ENCODE measurements around the gene HDAC1. TPM values are rescaled to one million over a fixed set of nuclear protein-coding genes. Genes with fewer than 3 reads are reported as not detected.

HDAC1 gene
- total and polyA plus RNA-seq, 11 donors = 20.0 to 46.6 (median 29.3) TPM

DNA sequence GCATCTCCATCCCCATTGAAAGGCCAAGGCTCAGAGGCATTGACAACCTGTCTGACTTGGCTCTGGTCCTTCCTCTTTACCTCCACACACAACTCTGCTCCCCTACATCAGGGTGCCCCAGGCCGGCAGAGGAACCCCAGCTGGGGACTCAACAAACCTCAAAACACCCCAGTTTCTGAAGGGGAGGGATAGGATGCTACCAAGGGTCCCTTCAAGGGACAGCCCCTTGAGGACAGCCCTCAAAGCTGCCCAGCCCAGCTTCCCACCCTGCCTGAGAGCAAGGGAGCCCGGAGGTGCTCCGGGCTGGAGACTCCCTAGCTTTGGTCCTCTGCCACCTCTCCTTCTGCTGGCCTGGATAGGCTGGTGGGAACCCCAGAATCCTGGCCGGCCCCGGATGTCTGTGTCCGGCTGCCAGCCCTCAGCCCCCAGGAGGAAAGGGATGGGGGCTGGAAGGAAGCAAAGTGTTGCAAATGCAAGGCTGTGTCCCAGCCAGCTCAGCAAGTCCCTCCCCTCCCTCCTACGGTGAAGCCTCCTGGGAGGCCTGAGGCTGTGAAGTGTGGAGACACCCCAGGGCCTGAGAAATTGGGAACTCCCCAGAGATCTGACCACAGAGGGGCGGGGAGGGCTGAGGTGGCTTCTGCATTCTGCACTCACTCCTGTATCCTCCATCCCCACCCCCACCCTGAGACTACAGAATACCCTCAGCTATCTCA, 45.2 kb downstream of the HDAC1 start:
- no peaks in the 10 kb centered on the region for H3K9me3 ChIP-seq
- H3K27ac ChIP-seq = peak overlapping the region in 11 of 12 donors; percentile 41 to 91 (median 73)
- ATAC-seq (peak; percentile 20 to 42 (median 38)), DNase-seq (peak in 4 of 5 donors; percentile 38 to 70 (median 64))
- H3K27me3 ChIP-seq = peaks cover 0 to 5% (median 0%) of the 10 kb centered on the region in 9 donors
- peak overlapping the region in 2 of 12 donors; percentile 70 to 93 for H3K4me3 ChIP-seq
- WGBS, 4 donors = 51 to 63% (median 52%) methylated on average over 5 to 8 of the region's 8 CpGs
- no peak for TF ChIP-seq CTCF (IDR thresholded peaks at IDR 0.05)
- H3K36me3 ChIP-seq = peaks cover 0 to 23% (median 14%) of the 10 kb centered on the region in 9 donors
- H3K4me1 ChIP-seq = peaks cover 5 to 59% (median 22%) of the 10 kb centered on the region in 12 donors
- intact Hi-C loops (cut with DNase I) = loop anchor here in 2 of 10 donors (2.0 to 10.0 kb wide), 2 partner anchors 14 to 112 kb away; partner anchors contain the start of genes EIF3I (in 1 of the 2) and TMEM234 (in 1 of the 2)

- 66 to 78% (median 71%) methylated on average over 12 to 16 of the region's 16 CpGs for WGBS, 4 donors
- peaks cover 5 to 64% (median 22%) of the 10 kb centered on the region in 12 donors for H3K4me1 ChIP-seq
- H3K9me3 ChIP-seq = no peaks in the 10 kb centered on the region
- TF ChIP-seq CTCF (IDR thresholded peaks at IDR 0.05) = no peak
- TF ChIP-seq POLR2A (IDR thresholded peaks at IDR 0.05) = no peak
- intact Hi-C loops (cut with DNase I) = loop anchor here in 2 of 10 donors (2.0 to 10.0 kb wide), 2 partner anchors 13 to 113 kb away; partner anchors contain the start of genes EIF3I (in 1 of the 2) and TMEM234 (in 1 of the 2)
- H3K36me3 ChIP-seq = peaks cover 0 to 14% (median 6%) of the 10 kb centered on the region in 9 donors
- ATAC-seq = peak in 3 of 4 donors; percentile 31 to 43 (median 36)
- peak in 4 of 5 donors; percentile 39 to 60 (median 57) for DNase-seq
- no peak overlapping the region for H3K4me3 ChIP-seq
- H3K27ac ChIP-seq = peak overlapping the region in 8 of 12 donors; percentile 11 to 70 (median 47)
- peaks cover 0 to 5% (median 0%) of the 10 kb centered on the region in 9 donors for H3K27me3 ChIP-seq
These were observed 46.2 kb downstream of the HDAC1 start for GRCh38 chr1:32337855-32338636.

GRCh38 chr1:32338637-32339145, 46.8 kb downstream of the HDAC1 start:
- Histone ChIP-seq H3K27me3 (peaks cover 0 to 5% (median 0%) of the 10 kb centered on the region in 9 donors), H3K9me3 (no peaks in the 10 kb centered on the region), H3K4me3 (no peak overlapping the region), H3K4me1 (peaks cover 5 to 64% (median 22%) of the 10 kb centered on the region in 12 donors), H3K36me3 (peaks cover 0 to 8% (median under 1%) of the 10 kb centered on the region in 9 donors), H3K27ac (peak overlapping the region in 5 of 12 donors; percentile 10 to 70 (median 42))
- TF ChIP-seq CTCF (IDR thresholded peaks at IDR 0.05) (no peak), POLR2A (IDR thresholded peaks at IDR 0.05) (no peak)
- WGBS, 4 donors = 76 to 86% (median 81%) methylated on average over 14 of the region's 14 CpGs
- ATAC-seq = no peak
- DNase-seq = no peak
- intact Hi-C loops (cut with DNase I) = loop anchor here in 1 of 10 donors (10.0 kb wide), 1 partner anchor 114 kb away; the partner anchor contains the start of genes EIF3I and TMEM234

Data from heart left ventricle (tissue), 16 donors.